GM23248 (cell line): ENCODE measurements around the gene RPN1. TPM values are rescaled to one million over a fixed set of nuclear protein-coding genes. Genes with fewer than 3 reads are reported as not detected.
"Not testable (repeated sequence)": the region's sequence is repeated elsewhere in the genome, so short reads cannot be mapped to it uniquely, and the experiment has no call there.

Experiments
- DNase-seq: peaks from one replicate; pipeline ENCODE4 v3.0.0-alpha.2; 2015
- H2AFZ ChIP-seq: fragments of 200-600 bp; sonication (generic); 2 replicates; pipeline ENCODE4 v1.6.1; 2016; ENCODE audit warnings: antibody characterized with exemption
- H3F3A ChIP-seq: fragments of 200-600 bp; sonication (generic); 2 replicates; pipeline ENCODE4 v1.6.1; 2016; ENCODE audit warnings: mild to moderate bottlenecking, antibody characterized with exemption, mixed run types; ENCODE audit not compliant: insufficient read depth
- H3K27ac ChIP-seq: fragments of 200-600 bp; sonication (generic); 2 replicates; pipeline ENCODE4 v1.5.1; 2016; ENCODE audit warnings: mild to moderate bottlenecking
- H3K27me3 ChIP-seq: fragments of 200-600 bp; sonication (generic); replicated peaks from 2 replicates; pipeline ENCODE4 v1.6.1; 2016; ENCODE audit warnings: mild to moderate bottlenecking; ENCODE audit not compliant: insufficient read depth
- H3K36me3 ChIP-seq: fragments of 200-600 bp; sonication (generic); 2 replicates; pipeline ENCODE4 v1.6.1; 2016; ENCODE audit warnings: low read depth, mild to moderate bottlenecking
- H3K4me1 ChIP-seq: fragments of 200-600 bp; sonication (generic); 2 replicates; pipeline ENCODE4 v1.6.1; 2016; ENCODE audit warnings: mild to moderate bottlenecking; ENCODE audit not compliant: insufficient read depth
- H3K4me2 ChIP-seq: fragments of 200-600 bp; sonication (generic); one replicate; pipeline ENCODE4 v1.6.1; 2016; ENCODE audit warnings: mild to moderate bottlenecking; ENCODE audit not compliant: unreplicated experiment
- H3K4me3 ChIP-seq: fragments of 200-600 bp; sonication (generic); 2 replicates; pipeline ENCODE4 v1.5.1; 2016; ENCODE audit warnings: mild to moderate bottlenecking
- H3K79me2 ChIP-seq: fragments of 200-600 bp; sonication (generic); 2 replicates; pipeline ENCODE4 v1.6.1; 2016; ENCODE audit warnings: mild to moderate bottlenecking; ENCODE audit not compliant: insufficient read depth
- H3K9ac ChIP-seq: fragments of 200-600 bp; sonication (generic); 2 replicates; pipeline ENCODE4 v1.6.1; 2016; ENCODE audit warnings: mild to moderate bottlenecking
- H3K9me2 ChIP-seq: fragments of 200-600 bp; sonication (generic); 2 replicates; pipeline ENCODE4 v1.6.1; 2016; ENCODE audit warnings: mixed run types, mild to moderate bottlenecking, moderate library complexity; ENCODE audit not compliant: insufficient read depth
- H3K9me3 ChIP-seq: fragments of 200-600 bp; sonication (generic); one replicate; pipeline ENCODE4 v1.6.1; 2017; ENCODE audit warnings: low read depth
- H4K20me1 ChIP-seq: fragments of 200-600 bp; sonication (generic); 2 replicates; pipeline ENCODE4 v1.6.0; 2016; ENCODE audit not compliant: insufficient read depth
- EZH2 ChIP-seq: fragments of 200-600 bp; sonication (generic); IDR thresholded peaks from 2 replicates; pipeline ENCODE4 v1.6.1; 2018; ENCODE audit warnings: antibody characterized with exemption, mild to moderate bottlenecking; ENCODE audit not compliant: insufficient read depth, poor library complexity, severe bottlenecking
- EZH2phosphoT487 ChIP-seq: fragments of 200-600 bp; sonication (generic); IDR thresholded peaks from 2 replicates; pipeline ENCODE4 v1.6.1; 2018; ENCODE audit warnings: antibody characterized with exemption, moderate library complexity, mild to moderate bottlenecking, low read depth; ENCODE audit not compliant: insufficient read depth
- WGBS, 2 experiments: methylation state at CpG; one replicate each; pipeline ENCODE4 v1.1.6; 2015 to 2017; ENCODE audit warnings: low lambda C conversion rate in 2 of 2, low coverage in 1 of 2; ENCODE audit errors: missing lambda C conversion rate in 2 of 2; 5-methylcytosine and 5-hydroxymethylcytosine counted together
- in situ Hi-C: fragments of 300-500 bp; cut with MboI; formaldehyde crosslinking; loops from 2 replicates; pipeline ENCODE4 v1.15.0; 2020
- polyA plus RNA-seq: library from polyadenylated mRNA; unstranded; fragments of >200 nt; fragmentation: Nextera tagmentation; extraction: Ambion mirVana; gene quantifications from 2 replicates; pipeline ENCODE4 v1.2.1, GENCODE V29; 2016
- total RNA-seq: library from RNA; depleted of rRNA; stranded (reverse); fragments of >200 nt; shearing (Covaris generic); gene quantifications from 2 replicates; pipeline ENCODE4 v1.2.3, GENCODE V29; 2014

RPN1 gene
- total and polyA plus RNA-seq, 2 experiments from 2014 or later, result 330 to 393 TPM

- H3K27ac ChIP-seq, result no peak overlapping the region
- H3K4me1 ChIP-seq, result no peaks in the 10 kb centered on the region
- no peak overlapping the region for H3K4me2 ChIP-seq
- no peaks in the 10 kb centered on the region for H3K27me3 ChIP-seq
- H3K79me2 ChIP-seq, result peaks cover 5% of the 10 kb centered on the region
- TF ChIP-seq EZH2phosphoT487 (no peak), EZH2 (no peak)
- no peaks in the 10 kb centered on the region for H4K20me1 ChIP-seq
- H3F3A ChIP-seq, result no peaks in the 10 kb centered on the region
- DNase-seq, result no peak
- WGBS, 2 experiments, result 74 to 77% methylated on average over 3 of the region's 3 CpGs
- no peaks in the 10 kb centered on the region for H3K9me3 ChIP-seq
- no peaks in the 10 kb centered on the region for H3K9me2 ChIP-seq
- no peak overlapping the region for H3K4me3 ChIP-seq
- H2AFZ ChIP-seq, result no peak overlapping the region
- no peak overlapping the region for H3K9ac ChIP-seq
- no peaks in the 10 kb centered on the region for H3K36me3 ChIP-seq
- in situ Hi-C loops, result loop anchor here (10.0 kb wide), 1 partner anchor 59 kb away; no protein-coding TSS in a partner anchor
Observed at GRCh38 chr3:128655531-128655930, 4.9 kb upstream of the RPN1 start.

- H3K27me3 ChIP-seq, H4K20me1 ChIP-seq, DNase-seq, H3K27ac ChIP-seq, H3F3A ChIP-seq, H3K9me3 ChIP-seq, H3K4me3 ChIP-seq, H3K4me2 ChIP-seq, H3K36me3 ChIP-seq, H3K4me1 ChIP-seq, H3K9ac ChIP-seq, H2AFZ ChIP-seq, H3K9me2 ChIP-seq: not testable (repeated sequence)
- peaks cover 19% of the 10 kb centered on the region for H3K79me2 ChIP-seq
- 74 to 75% methylated on average over 24 of the region's 24 CpGs for WGBS, 2 experiments
- in situ Hi-C loops, result loop anchor here (10.0 kb wide), 1 partner anchor 61 kb away; no protein-coding TSS in a partner anchor
Observed at GRCh38 chr3:128653993-128654805, 3.6 kb upstream of the RPN1 start.

- H2AFZ ChIP-seq, result peak overlapping the region; percentile 44
Observed at GRCh38 chr3:128653383-128653992, 2.9 kb upstream of the RPN1 start.

GRCh38 chr3:128648940-128649663 lies 1.5 kb downstream of the RPN1 start:
- peak overlapping the region; percentile 93 for H3K27ac ChIP-seq
- H3K9me3 ChIP-seq, result no peaks in the 10 kb centered on the region
- peak overlapping the region; percentile 99 for H3K9ac ChIP-seq
- peak; percentile 61 for DNase-seq
- peaks cover 8% of the 10 kb centered on the region; the same call in 1 of the 2 replicates for H3F3A ChIP-seq
- no peak for TF ChIP-seq EZH2phosphoT487
- TF ChIP-seq EZH2, result no peak
- H3K4me1 ChIP-seq, result peaks cover 8% of the 10 kb centered on the region; the same call in 1 of the 2 replicates
- peak overlapping the region; percentile 100 for H3K4me2 ChIP-seq
- in situ Hi-C loops, result no loop called here
- peaks cover 70% of the 10 kb centered on the region for H3K79me2 ChIP-seq
- H3K36me3 ChIP-seq, result peaks cover 12% of the 10 kb centered on the region; the same call in 1 of the 2 replicates
- peaks cover 10% of the 10 kb centered on the region; the same call in 1 of the 2 replicates for H4K20me1 ChIP-seq
- H2AFZ ChIP-seq, result no peak overlapping the region
- no peaks in the 10 kb centered on the region for H3K9me2 ChIP-seq
- WGBS, 2 experiments, result 10 to 15% methylated on average over 8 of the region's 8 CpGs
- H3K27me3 ChIP-seq, result no peaks in the 10 kb centered on the region
- H3K4me3 ChIP-seq, result peak overlapping the region; percentile 87

More at GRCh38 chr3:128653383-128653992, 2.9 kb upstream of the RPN1 start:
- Histone ChIP-seq H3K4me3 (peak overlapping the region; percentile 44), H3K79me2 (peaks cover 26% of the 10 kb centered on the region)
- not testable (repeated sequence) for H3K9me2 ChIP-seq, H3K4me1 ChIP-seq, H4K20me1 ChIP-seq, H3K27ac ChIP-seq, H3K9ac ChIP-seq, H3F3A ChIP-seq, H3K36me3 ChIP-seq, H3K4me2 ChIP-seq, H3K27me3 ChIP-seq, H3K9me3 ChIP-seq
- 43 to 67% methylated on average over 17 to 43 of the region's 43 CpGs for WGBS, 2 experiments
- in situ Hi-C loops, result loop anchor here (10.0 kb wide), 1 partner anchor 61 kb away; no protein-coding TSS in a partner anchor
- peak; percentile 59 for DNase-seq
